ENCODE data around the gene IGF2R. TPM values are rescaled to one million over a fixed set of nuclear protein-coding genes. Genes with fewer than 3 reads are reported as not detected.

IGF2R gene
- total RNA-seq, 4 donors from 2014 or later, result 56.6 to 134 (median 108) TPM

GRCh38 chr6:159931112-159931511, 37.8 kb upstream of the IGF2R start:
- no peaks in the 10 kb centered on the region for H3K36me3 ChIP-seq
- DNase-seq (no peak), ATAC-seq (no peak)
- no peak overlapping the region for H3K27ac ChIP-seq
- intact Hi-C loops (cut with DNase I; ENCODE audit: low total_unique reads), result no loop called here
- in situ Hi-C loops (cut with MboI; ENCODE audit: low sequenced_read_pairs in 4 of 4), result loop anchor here in 1 of 4 donors (10.0 kb wide), 1 partner anchor 66 kb away; no protein-coding TSS in a partner anchor
- H3K4me3 ChIP-seq, result no peak overlapping the region
- H3K27me3 ChIP-seq, result no peaks in the 10 kb centered on the region
- H3K4me1 ChIP-seq, result peaks cover 5 to 9% of the 10 kb centered on the region in 2 donors
- no peak for TF ChIP-seq CTCF (IDR thresholded peaks at IDR 0.05 in 4 of 5, conservative IDR thresholded peaks at IDR 0.05 in 1 of 5)
- no peak for TF ChIP-seq POLR2A (IDR thresholded peaks at IDR 0.05)
- no peaks in the 10 kb centered on the region for H3K9me3 ChIP-seq

- Histone ChIP-seq H3K9me3 (no peaks in the 10 kb centered on the region), H3K4me3 (no peak overlapping the region), H3K36me3 (no peaks in the 10 kb centered on the region), H3K27ac (no peak overlapping the region), H3K4me1 (peaks cover 5 to 9% of the 10 kb centered on the region in 2 donors), H3K27me3 (no peaks in the 10 kb centered on the region)
- TF ChIP-seq CTCF (IDR thresholded peaks at IDR 0.05 in 4 of 5, conservative IDR thresholded peaks at IDR 0.05 in 1 of 5), result no peak
- TF ChIP-seq POLR2A (IDR thresholded peaks at IDR 0.05), result no peak
- in situ Hi-C loops (cut with MboI; ENCODE audit: low sequenced_read_pairs in 4 of 4), result loop anchor here in 1 of 4 donors (10.0 kb wide), 1 partner anchor 67 kb away; no protein-coding TSS in a partner anchor
- DNase-seq, result no peak
- intact Hi-C loops (cut with DNase I; ENCODE audit: low total_unique reads), result no loop called here
- no peak for ATAC-seq
Measured at GRCh38 chr6:159931846-159932245, 37.0 kb upstream of the IGF2R start.

- no peak overlapping the region for H3K27ac ChIP-seq
- intact Hi-C loops (cut with DNase I; ENCODE audit: low total_unique reads) (no loop called here), in situ Hi-C loops (cut with MboI; ENCODE audit: low sequenced_read_pairs in 4 of 4) (loop anchor here in 1 of 4 donors (10.0 kb wide), 1 partner anchor 68 kb away; no protein-coding TSS in a partner anchor)
- no peaks in the 10 kb centered on the region for H3K27me3 ChIP-seq
- TF ChIP-seq CTCF (IDR thresholded peaks at IDR 0.05 in 4 of 5, conservative IDR thresholded peaks at IDR 0.05 in 1 of 5) (no peak), POLR2A (IDR thresholded peaks at IDR 0.05) (no peak)
- peaks cover 5 to 9% of the 10 kb centered on the region in 2 donors for H3K4me1 ChIP-seq
- H3K4me3 ChIP-seq, result no peak overlapping the region
- no peaks in the 10 kb centered on the region for H3K9me3 ChIP-seq
- H3K36me3 ChIP-seq, result no peaks in the 10 kb centered on the region
- DNase-seq, result no peak
- ATAC-seq, result no peak
Measured at GRCh38 chr6:159933077-159933476, 35.8 kb upstream of the IGF2R start.

GRCh38 chr6:159934181-159934580, 34.7 kb upstream of the IGF2R start:
- intact Hi-C loops (cut with DNase I; ENCODE audit: low total_unique reads), result no loop called here

More at GRCh38 chr6:159934181-159934580, 34.7 kb upstream of the IGF2R start:
- no peak for DNase-seq
- Histone ChIP-seq H3K27me3 (no peaks in the 10 kb centered on the region), H3K36me3 (no peaks in the 10 kb centered on the region), H3K4me1 (peaks cover 5 to 8% of the 10 kb centered on the region in 2 donors), H3K27ac (no peak overlapping the region), H3K9me3 (no peaks in the 10 kb centered on the region), H3K4me3 (no peak overlapping the region)
- TF ChIP-seq CTCF (IDR thresholded peaks at IDR 0.05 in 4 of 5, conservative IDR thresholded peaks at IDR 0.05 in 1 of 5) (no peak), POLR2A (IDR thresholded peaks at IDR 0.05) (no peak)
- no peak for ATAC-seq
- in situ Hi-C loops (cut with MboI; ENCODE audit: low sequenced_read_pairs in 4 of 4), result loop anchor here in 1 of 4 donors (10.0 kb wide), 1 partner anchor 69 kb away; no protein-coding TSS in a partner anchor

Data from gastrocnemius medialis (tissue), 4 donors.